Stimulated activated CD8-positive, alpha-beta memory T cell treated with anti-CD3 and anti-CD28 coated beads, Interleukin-12 subunit alpha, Interleukin-12 subunit beta, amount 100 ng/mL, for 1 hour (primary cell): ENCODE data around the gene UNC93B1.

Experiments
- DNase-seq: peaks from one replicate; pipeline ENCODE4 v3.0.0-alpha.2; 2020; ENCODE audit warnings: low read depth

Gene UNC93B1

DNA sequence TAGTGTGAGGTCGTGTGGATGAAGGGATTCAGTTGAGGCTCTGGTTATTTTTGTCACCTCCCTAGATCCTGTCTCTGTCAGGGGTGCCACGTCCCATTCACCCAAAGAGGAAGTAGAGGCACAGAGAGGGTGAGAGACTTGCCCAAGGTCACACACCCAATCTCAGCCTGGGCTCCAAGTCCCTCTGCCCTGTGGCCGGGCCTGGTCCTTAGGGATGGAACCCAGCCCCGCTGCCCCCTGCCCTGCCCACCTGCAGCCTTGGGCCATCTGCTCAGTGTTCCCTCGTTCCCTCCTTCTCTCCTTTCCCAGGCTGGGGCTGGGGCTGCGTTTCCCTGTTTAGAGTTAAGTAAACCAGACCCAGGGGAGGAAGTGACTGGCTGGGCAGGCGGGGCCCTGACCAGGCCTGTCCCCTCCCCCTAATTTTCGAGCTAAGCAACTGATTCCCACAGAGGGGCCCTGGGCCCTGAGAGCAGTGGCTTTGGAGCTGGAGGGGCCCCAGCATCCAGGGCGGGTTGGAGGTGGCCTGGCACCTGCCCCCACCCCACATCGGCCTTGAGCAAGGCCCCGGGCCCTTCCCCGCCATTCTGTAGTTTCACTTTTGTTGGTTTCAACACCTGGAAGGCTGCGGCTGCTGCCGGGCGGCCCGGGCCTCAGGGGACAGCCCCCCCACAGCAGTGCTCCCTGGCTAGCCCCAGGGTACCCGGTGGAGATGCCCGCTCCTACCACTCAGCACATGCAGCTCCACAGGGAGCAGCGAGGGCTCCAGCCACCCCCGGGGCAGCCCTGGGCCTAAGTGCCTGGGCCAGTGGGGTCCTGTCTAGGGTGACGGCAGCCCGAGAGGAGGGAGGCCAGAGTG lies 36.4 kb upstream of the UNC93B1 start:
- DNase-seq = no peak

DNA sequence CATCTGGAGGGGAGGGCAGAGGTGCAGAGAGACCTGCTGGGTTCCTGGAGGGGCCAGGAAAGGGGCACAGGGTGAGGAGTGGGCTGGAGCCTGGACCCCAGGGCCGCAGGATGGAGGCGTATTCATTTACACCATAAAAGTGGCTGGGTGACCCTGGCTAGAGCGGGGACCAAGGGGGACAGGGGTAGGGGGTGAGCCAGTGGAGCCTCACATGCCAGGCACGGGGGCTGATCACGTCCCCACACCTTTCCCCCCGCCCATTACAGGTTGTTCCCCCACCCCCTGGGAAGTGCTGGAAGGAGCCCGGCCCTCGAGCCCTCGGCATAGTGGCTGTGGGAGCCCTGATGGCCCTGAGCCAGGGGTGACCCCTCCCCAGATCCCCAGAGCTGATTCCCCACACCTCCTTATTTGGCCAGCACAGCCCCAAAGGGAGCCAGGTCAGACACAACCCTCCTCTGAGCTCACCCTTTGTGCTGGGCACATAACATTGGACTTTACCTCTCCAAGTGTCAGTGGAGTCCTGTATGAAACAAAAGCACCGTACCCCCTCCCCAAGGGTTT lies 35.7 kb upstream of the UNC93B1 start:
- no peak for DNase-seq

DNA sequence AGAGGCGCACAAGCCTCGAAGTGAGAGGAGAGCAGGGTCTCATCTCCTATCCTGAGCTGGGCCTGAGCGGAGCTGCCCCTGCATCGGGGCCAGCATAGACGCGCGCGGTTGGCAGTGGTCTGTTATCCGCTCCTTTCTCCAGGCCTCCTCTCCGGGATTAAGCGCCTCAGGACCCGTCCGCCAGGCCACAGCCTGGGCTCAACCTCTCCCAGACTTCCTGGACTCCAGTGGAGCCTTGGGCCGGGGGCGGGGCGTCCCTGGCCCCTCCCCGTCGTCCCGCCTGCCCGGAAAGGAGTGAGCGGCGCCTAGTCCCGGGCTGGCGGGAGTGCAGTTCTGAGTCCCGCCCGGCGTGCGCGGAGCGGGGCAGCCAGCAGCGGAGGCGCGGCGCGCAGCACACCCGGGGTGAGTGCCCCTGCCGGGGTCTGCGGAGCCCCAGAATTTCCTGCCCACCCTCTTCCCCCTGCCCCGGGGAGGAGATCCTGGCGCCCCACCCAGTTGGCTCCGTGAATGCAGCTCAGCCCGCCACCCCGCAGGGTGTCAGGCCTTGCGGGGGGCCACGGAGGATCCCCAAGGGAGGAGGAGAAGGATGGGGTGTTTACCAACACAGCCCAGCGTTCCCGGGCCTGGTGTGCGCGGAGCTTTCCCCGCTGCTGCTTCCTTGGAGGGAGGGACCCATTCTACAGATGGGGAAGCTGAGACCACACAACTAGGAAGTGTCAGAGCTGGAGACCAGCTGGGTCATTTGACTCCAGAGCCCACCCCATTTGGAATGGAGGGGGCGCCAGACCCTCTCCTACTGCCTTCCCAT lies 35.0 kb upstream of the UNC93B1 start, which contains the start of gene TCIRG1:
Gene TCIRG1, plus strand, starts transcription at position 308 of the 808 bp plus-strand sequence. CDS start 2,247 bp downstream, outside the sequence.
- DNase-seq = no peak

- no peak for DNase-seq
Measured at GRCh38 chr11:68038226-68038717, 34.4 kb upstream of the UNC93B1 start.

DNA sequence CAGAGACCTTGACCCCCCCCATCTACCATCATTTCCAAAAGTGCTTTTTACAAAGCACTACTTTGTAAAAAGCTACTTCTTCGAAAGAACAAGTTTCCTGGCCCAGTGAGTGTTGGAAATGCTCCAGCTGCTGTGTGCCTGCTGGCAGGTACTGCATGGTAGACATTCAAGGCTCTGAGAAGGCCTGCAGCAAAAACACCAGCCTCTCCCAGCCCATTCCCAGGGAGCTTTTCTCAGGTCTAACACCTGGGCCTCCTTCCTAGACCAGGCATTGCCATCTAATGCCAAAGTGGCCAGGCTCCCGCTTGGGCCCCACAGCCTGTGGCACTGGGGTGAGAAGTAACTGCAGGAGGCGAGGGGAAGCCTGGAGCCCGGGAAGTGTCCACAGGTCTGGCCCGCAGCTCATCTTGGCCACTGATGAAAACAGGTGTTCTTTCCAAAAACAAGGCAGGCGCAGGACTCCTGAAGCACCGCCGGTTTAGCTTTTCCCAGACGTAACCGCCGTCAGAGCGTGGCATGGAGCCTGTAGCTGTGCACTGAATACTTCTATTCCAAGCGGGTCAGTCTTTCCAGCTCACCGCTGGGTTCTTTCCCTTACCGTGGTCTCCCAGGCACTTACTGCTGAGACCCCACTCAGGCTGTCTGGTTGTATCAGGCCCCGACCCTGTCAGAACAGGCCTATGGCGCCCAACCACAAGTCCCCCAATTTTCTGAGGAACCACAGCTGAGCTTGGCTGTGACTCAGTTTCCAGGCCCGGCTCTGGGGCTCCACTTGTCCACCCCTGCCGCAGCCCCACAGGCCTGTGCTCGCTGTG lies 33.7 kb upstream of the UNC93B1 start:
- no peak for DNase-seq

DNA sequence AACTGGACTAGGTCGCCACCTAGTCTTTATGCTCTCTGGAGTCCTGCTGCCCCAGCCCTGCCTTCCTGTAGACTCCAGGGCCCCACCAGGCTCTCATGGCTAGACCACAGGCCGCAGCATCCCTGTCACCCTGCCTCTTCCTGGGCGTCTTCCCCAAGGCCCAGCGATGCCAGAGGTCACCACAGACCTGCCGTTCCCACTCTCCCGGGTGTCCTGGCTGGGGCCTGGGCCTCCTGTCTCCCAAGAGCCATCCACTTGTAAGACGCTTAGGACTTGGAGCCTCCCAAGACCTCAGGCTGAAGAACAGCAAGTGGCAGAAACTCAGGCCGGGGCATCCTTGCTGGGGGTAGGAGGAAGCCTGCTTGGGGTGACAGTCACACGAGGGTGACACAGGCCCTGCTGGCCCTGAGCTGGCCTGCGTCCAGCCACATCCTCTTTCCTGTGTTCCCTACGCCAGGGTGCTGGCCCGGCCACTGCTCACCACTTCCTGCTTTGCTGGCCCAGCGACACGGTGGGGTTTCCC lies 32.9 kb upstream of the UNC93B1 start:
- DNase-seq = no peak

DNA sequence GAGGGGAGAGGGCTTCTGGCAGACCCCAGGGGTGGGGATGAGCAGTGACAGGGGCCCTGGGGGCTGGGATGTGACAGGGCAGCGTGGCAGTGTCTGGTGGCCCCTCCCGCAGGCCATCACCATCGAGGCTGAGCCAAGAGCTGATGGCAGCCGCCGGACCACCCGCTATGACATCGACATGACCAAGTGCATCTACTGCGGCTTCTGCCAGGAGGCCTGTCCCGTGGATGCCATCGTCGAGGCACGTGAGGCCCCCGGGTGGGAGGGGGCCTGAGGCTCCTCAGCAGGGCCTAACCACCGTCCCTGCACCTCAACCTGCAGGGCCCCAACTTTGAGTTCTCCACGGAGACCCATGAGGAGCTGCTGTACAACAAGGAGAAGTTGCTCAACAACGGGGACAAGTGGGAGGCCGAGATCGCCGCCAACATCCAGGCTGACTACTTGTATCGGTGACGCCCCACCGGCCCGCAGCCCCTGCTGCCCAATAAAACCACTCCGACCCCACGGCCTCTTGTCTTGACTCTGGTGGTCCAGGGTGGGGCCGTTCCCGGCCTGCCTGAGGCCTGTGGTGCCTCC lies 32.3 kb upstream of the UNC93B1 start:
- no peak for DNase-seq

GRCh38 chr11:68035266-68035876 lies 31.5 kb upstream of the UNC93B1 start:
- no peak for DNase-seq

DNA sequence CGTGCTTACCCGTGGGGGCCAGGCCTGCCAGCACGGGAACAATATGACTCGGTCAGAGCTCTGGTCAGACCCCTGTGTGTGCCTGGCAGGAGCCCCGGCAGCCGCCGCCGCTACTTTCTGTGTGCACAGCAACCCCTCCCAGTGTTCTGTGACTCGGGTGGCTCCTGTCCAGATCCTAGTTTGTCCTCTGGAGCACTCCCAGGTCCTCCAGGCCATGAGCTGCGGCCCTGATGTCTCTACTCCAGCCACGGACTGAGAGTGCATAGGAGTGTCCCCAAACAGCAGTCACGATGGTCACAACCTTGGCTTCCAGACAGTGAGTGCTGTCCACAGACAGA lies 29.8 kb upstream of the UNC93B1 start:
- no peak for DNase-seq

DNA sequence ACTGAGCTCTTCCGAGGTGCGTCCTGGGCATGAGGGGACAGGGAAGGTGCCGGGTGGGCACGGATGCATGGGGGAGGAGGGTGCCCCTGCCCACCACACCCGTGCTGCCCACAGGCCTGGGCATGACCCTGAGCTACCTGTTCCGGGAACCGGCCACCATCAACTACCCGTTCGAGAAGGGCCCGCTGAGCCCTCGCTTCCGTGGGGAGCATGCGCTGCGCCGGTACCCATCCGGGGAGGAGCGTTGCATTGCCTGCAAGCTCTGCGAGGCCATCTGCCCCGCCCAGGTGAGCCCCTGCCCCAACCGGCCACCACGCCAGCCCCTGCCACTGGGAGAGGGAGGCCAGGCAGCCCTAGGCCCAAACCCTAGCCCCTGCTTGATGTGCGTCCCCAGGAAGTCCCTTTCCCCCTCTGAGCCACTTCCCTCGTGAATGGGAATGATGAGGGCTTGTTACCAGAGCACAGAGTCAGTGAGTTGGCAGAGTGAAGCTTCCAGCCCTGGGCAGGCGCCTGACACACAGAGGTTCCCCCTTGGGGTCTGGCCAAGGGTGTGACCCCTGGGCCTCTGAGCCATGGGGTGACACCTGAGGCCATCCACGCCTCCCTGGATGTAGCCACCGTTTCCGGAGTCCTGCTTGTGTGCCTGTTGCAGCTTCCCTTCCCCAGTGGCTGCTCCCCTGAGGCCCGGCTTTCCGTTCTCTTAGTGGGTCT lies 29.3 kb upstream of the UNC93B1 start:
- DNase-seq = no peak

DNA sequence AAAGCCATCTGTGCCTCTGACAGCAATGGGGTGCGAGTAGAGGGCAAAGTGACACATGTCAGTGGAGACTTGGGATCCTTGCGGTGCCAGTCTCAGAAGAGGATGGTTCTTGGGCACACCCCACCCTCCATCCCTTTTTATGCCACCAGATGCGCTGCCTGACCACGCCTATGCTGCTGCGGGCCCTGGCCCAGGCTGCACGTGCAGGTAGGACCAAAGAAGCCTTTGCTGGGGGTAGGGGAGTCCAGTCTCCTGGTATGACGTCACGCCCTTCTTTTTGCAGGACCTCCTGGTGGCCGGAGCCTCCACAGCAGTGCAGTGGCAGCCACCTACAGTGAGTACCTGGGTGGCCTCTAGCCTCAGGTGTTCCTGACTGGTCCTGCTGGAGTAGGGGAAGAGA lies 28.1 kb upstream of the UNC93B1 start:
- no peak for DNase-seq

DNA sequence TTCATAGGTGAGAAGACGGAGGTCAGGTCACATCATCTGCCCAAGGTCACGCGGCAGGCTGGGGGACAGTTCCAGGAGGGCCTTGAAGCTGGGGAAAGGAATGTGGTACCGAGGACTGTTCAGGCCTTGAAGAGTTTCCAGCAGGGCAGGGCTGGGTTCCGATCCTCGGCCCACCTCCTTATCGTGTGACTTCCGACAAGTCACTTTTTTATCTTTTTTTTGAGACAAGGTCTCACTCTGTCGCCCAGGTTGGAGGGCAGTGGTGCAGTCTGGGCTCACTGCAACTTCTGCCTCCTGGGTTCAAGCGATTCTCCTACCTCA lies 27.2 kb upstream of the UNC93B1 start:
- DNase-seq = no peak

GRCh38 chr11:68030318-68031143 lies 26.6 kb upstream of the UNC93B1 start, which contains the start of gene NDUFS8:
TSS of gene NDUFS8 (plus strand) at chr11:68030681. CDS start at chr11:68032152, 1,471 bp downstream.
- peak; percentile 96 for DNase-seq

DNA sequence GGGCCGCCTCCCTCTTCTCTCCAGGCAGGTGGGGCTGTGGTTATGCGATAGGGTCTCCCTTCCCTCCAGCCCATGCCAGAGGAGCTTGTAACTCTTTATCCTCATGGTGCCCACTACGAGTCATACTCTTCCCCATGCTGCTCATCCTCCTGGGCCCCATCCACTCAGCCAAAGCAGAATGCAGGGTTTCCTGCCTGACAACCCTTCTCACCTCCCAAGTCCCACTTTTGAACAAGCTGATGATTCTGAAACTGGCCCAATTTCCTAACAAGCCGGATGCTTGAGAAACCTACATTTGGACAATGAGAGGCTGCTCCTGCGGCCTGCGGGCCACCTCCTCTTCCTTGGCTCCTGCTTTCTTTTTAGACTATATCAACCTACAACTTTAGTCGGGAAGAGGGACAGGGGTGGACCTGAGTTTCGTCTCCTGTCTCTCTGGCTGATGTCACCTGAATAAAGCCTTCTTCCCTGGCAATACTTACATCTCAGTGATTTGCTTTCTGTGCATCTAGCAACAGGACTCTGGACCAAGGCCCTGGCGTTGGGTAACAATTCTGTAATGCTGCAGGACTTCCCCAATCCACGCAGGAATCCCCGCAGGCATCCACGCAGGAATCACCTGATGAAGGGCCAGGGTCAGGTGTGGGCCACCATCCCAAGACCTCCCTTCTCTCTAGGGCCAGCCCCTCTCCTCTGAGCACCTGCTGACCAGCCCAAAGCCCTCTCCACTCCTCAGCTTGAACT lies 25.1 kb upstream of the UNC93B1 start:
- DNase-seq = no peak

GRCh38 chr11:68027667-68028066 lies 23.8 kb upstream of the UNC93B1 start:
- no peak for DNase-seq

GRCh38 chr11:68026391-68027105 lies 22.7 kb upstream of the UNC93B1 start:
- no peak for DNase-seq

DNA sequence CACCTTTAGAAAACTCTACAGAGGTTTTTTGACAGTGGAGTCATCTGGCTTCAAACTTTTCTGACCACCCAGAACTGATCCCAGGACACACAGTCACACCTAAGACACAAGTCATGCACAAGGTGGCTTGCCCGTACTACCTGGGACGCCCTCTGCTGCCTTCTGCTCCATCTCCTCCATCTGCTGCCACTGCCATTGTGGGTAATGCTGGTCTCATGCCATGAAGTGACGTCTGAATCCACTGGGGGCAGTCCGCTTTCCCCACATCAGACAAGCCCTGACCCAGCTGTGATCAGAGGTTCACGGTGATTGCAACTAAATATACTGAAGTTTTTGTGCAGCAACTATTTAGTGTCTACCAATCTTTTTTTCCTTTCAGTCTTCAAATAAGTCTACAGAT lies 21.1 kb upstream of the UNC93B1 start:
- no peak for DNase-seq

DNA sequence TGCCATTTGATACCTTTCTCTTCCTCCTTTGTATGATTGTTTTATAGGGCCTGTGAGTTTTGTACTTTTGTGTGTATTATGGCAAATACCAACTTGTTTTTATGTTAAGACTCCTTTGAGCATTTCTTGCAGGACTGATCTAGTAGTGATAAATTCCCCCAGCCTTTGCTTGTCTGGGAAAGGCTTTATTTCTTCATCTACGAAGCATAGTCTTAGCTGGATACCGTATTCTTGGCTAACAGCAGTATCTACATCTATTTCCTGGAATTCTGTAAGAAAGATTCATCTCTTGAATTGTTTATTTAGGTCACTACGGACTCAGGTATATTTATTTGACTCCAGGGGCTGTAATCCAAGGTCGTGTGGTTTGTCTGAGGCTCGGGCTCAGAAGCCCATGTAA lies 20.6 kb upstream of the UNC93B1 start:
- no peak for DNase-seq
